C4-2B (cell line): ENCODE data around the gene GTSE1.
A peak's percentile ranks its signal among the peaks of the same experiment; 100 is the strongest.

Experiments used
- H3K27ac ChIP-seq: fragments of 450-650 bp; 2 replicates; pipeline ENCODE4 v1.5.1; 2017
- ZFX ChIP-seq: fragments of 450-650 bp; IDR thresholded peaks from 2 replicates; pipeline ENCODE4 v1.6.1; 2017
- TF ChIP-seq, protein P1 (sequence below): fragments of 450-650 bp; conservative IDR thresholded peaks from 2 replicates; pipeline ENCODE4 v1.5.1; 2017; ENCODE audit warnings: mild to moderate bottlenecking

Gene GTSE1

GRCh38 chr22:46292732-46293131, 3.9 kb upstream of the GTSE1 start:
- H3K27ac ChIP-seq, result no peak overlapping the region
- TF ChIP-seq, protein P1, sequence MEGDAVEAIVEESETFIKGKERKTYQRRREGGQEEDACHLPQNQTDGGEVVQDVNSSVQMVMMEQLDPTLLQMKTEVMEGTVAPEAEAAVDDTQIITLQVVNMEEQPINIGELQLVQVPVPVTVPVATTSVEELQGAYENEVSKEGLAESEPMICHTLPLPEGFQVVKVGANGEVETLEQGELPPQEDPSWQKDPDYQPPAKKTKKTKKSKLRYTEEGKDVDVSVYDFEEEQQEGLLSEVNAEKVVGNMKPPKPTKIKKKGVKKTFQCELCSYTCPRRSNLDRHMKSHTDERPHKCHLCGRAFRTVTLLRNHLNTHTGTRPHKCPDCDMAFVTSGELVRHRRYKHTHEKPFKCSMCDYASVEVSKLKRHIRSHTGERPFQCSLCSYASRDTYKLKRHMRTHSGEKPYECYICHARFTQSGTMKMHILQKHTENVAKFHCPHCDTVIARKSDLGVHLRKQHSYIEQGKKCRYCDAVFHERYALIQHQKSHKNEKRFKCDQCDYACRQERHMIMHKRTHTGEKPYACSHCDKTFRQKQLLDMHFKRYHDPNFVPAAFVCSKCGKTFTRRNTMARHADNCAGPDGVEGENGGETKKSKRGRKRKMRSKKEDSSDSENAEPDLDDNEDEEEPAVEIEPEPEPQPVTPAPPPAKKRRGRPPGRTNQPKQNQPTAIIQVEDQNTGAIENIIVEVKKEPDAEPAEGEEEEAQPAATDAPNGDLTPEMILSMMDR, result no peak
- TF ChIP-seq ZFX, result no peak

DNA sequence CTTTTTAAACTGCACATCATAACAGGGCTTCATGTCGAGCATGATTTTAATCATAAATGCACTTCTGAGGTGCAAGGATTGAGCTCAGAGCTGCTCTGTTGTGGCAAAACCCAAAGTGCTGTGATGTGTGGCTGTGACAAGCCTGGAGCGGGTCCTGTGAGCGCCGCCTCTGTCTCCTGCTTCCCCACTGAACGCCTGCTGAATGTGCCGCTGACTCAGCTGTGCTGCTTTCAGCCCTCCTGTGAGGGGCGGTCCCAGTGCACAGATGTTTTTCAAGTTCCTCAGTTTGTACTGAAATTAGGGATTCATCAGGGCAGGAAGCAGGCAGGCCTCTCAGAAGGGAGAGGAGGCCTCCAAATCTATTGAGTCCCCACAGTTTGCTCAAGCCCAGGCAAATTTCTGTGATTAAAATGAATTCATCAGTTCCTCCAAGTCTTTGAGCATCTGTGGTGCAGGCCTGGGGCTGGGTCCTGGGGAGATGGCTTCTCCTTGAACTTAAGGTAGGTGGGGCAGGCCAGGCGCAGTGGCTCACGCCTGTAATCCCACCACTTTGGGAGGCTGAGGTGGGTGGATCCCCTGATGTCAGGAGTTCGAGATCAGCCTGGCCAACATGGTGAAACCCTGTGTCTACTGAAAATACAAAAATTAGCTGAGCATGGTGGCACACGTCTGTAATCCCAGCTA, 3.0 kb upstream of the GTSE1 start:
- no peak overlapping the region for H3K27ac ChIP-seq

DNA sequence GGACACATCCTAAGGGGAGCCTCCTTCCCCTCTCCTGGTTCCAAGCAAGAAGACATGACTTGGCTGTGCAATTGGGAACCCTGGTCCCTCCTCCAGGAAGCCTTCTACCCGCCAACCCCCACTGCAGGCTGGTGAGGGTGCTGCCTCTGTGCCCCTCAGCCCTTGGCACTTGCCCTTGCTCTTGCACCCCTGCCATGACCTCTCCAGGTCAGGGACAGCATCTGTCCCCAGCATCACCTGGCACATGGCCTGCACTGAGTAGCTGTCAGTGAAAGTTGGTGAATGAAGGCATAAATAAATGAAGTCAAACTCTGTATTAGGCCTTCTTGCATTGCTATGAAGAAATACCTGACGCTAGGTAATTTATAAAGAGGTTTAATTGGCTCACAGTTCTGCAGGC, 1.9 kb upstream of the GTSE1 start:
- TF ChIP-seq, protein P1, result no peak
- TF ChIP-seq ZFX, result no peak
- no peak overlapping the region for H3K27ac ChIP-seq

More for the DNA sequence above, 3.0 kb upstream of the GTSE1 start:
- no peak for TF ChIP-seq ZFX
- TF ChIP-seq, protein P1, result no peak

DNA sequence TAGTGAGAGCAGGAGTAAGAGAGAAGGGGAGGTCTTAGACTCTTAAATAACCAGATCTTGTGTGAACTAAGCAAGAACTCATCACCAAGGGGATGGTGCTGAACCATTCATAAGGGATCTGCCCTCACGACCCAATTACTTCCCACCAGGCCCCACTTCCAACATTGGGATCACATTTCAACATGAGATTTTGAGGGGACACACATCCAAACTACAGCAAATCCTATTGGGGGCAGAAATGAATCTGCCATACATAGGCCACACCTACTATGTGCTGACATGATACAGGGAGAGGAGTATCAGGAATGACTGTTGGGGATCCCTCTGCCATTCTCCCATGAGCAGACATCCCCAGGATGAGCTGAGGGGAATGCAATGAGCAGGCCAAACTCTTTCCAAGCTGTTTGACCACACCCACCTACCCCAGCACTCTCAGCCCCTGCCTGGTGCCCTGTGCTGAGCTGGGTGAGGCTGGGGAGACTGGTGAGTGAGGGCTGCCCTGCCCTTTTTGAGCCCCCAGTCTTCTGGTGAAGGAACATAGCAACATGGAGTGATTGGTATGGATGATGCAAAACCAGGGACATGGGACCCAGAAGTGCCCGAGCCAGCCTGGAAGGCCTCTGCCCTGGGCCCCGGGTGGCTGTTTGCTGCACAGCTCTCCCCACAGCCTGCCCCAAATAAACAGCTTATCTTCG, 1.2 kb upstream of the GTSE1 start:
- H3K27ac ChIP-seq, result peak overlapping the region; percentile 97
- TF ChIP-seq ZFX, result no peak
- TF ChIP-seq, protein P1, result no peak

DNA sequence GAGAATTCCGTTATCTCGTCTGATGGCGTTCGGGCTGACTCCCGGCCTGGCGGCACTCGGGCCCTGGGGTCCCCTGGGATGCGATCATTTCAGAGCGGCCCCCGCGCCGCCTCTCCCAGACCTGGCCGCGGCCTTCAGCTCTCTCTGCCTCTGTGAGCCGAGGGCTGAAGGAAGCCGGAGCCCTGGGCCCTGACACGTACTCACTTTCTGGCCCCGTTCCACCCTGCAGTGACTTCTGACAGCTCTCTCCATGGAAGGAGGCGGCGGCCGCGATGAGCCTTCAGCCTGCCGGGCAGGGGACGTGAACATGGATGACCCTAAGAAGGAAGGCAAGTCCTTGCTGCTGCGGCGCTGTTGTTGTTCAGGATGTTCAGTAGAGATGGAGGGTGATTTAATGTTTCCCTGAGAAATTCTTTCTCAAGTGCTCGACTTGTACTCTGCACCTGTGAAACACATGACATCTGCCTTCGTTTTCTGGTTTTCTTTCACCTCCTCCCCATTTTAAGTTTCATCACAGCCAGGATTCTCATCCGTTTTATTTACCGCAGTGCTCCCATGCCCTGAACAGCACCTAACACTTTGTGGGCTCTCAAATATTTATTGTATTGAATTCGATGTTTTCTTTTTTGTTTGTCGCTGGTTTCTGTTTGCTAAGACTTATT, 612 bp downstream of the GTSE1 start:
- TF ChIP-seq, protein P1, result no peak
- peak; percentile 70; the same call in 1 of the 2 replicates for TF ChIP-seq ZFX
- peak overlapping the region; percentile 97 for H3K27ac ChIP-seq

GRCh38 chr22:46299101-46299500, 2.4 kb downstream of the GTSE1 start:
- no peak overlapping the region for H3K27ac ChIP-seq
- no peak for TF ChIP-seq ZFX
- TF ChIP-seq, protein P1, result no peak

DNA sequence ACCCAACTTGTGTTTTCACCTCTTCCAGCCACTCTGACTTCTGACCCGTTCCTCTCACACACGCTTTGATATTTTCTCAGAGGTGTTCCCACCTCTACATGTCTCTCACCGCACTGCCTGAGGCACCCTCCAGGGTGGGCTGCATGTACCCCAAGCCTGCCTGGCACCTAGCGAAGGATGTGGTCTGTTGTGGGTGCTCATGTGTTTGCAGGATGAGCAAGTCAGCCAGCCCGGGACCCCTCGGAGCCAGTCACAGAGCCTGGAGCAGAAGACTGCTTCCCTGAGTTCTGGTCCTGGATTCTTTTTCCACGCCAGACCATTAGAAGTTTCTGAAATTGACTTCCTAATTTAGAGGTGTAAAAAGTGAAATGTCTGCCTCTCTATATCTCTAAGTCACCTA, 3.8 kb downstream of the GTSE1 start:
- H3K27ac ChIP-seq, result no peak overlapping the region

More for the DNA sequence above, 3.8 kb downstream of the GTSE1 start:
- TF ChIP-seq, protein P1, result no peak
- TF ChIP-seq ZFX, result no peak
